ENCODE measurements around the gene HSPA12B.
A peak's percentile ranks its signal among the peaks of the same experiment; 100 is the strongest.

The HSPA12B gene

GRCh38 chr20:3752386-3752759 is 19.9 kb downstream of the HSPA12B start:
- peak overlapping the region; percentile 67 for H3K4me3 ChIP-seq (ENCODE audit: low read depth, low read length)
- H3K27ac ChIP-seq (ENCODE audit: low read depth, low read length): no peak overlapping the region
- H3K27me3 ChIP-seq (ENCODE audit: control insufficient read depth, insufficient read depth, low read length): peaks cover 44% of the 10 kb centered on the region
- H3K9ac ChIP-seq (ENCODE audit: low read depth, low read length): no peak overlapping the region
- no peaks in the 10 kb centered on the region for H3K9me3 ChIP-seq (ENCODE audit: control insufficient read depth, insufficient read depth, low read length)
- H3K36me3 ChIP-seq (ENCODE audit: control insufficient read depth, insufficient read depth, low read length): peaks cover 14% of the 10 kb centered on the region; the same call in 1 of the 2 replicates
- peaks cover 15% of the 10 kb centered on the region for H3K4me1 ChIP-seq (ENCODE audit: control insufficient read depth, insufficient read depth, low read length)

- Histone ChIP-seq H3K4me3 (ENCODE audit: low read depth, low read length) (no peak overlapping the region), H3K9me3 (ENCODE audit: control insufficient read depth, insufficient read depth, low read length) (no peaks in the 10 kb centered on the region), H3K4me1 (ENCODE audit: control insufficient read depth, insufficient read depth, low read length) (peaks cover 15% of the 10 kb centered on the region), H3K27ac (ENCODE audit: low read depth, low read length) (no peak overlapping the region), H3K36me3 (ENCODE audit: control insufficient read depth, insufficient read depth, low read length) (peaks cover 18% of the 10 kb centered on the region; the same call in 1 of the 2 replicates), H3K27me3 (ENCODE audit: control insufficient read depth, insufficient read depth, low read length) (peaks cover 39% of the 10 kb centered on the region), H3K9ac (ENCODE audit: low read depth, low read length) (no peak overlapping the region)
Observed at GRCh38 chr20:3753098-3753497, 20.6 kb downstream of the HSPA12B start.

GRCh38 chr20:3753501-3754275 is 21.2 kb downstream of the HSPA12B start:
- Histone ChIP-seq H3K27me3 (ENCODE audit: control insufficient read depth, insufficient read depth, low read length) (peaks cover 35% of the 10 kb centered on the region), H3K9me3 (ENCODE audit: control insufficient read depth, insufficient read depth, low read length) (no peaks in the 10 kb centered on the region), H3K36me3 (ENCODE audit: control insufficient read depth, insufficient read depth, low read length) (peaks cover 24% of the 10 kb centered on the region; the same call in 1 of the 2 replicates), H3K27ac (ENCODE audit: low read depth, low read length) (no peak overlapping the region), H3K9ac (ENCODE audit: low read depth, low read length) (no peak overlapping the region), H3K4me1 (ENCODE audit: control insufficient read depth, insufficient read depth, low read length) (peaks cover 15% of the 10 kb centered on the region), H3K4me3 (ENCODE audit: low read depth, low read length) (no peak overlapping the region)

GRCh38 chr20:3754276-3754630 is 21.8 kb downstream of the HSPA12B start:
- Histone ChIP-seq H3K9me3 (ENCODE audit: control insufficient read depth, insufficient read depth, low read length) (no peaks in the 10 kb centered on the region), H3K9ac (ENCODE audit: low read depth, low read length) (no peak overlapping the region), H3K4me3 (ENCODE audit: low read depth, low read length) (no peak overlapping the region), H3K4me1 (ENCODE audit: control insufficient read depth, insufficient read depth, low read length) (peaks cover 15% of the 10 kb centered on the region), H3K27me3 (ENCODE audit: control insufficient read depth, insufficient read depth, low read length) (peaks cover 29% of the 10 kb centered on the region), H3K36me3 (ENCODE audit: control insufficient read depth, insufficient read depth, low read length) (peaks cover 25% of the 10 kb centered on the region), H3K27ac (ENCODE audit: low read depth, low read length) (no peak overlapping the region)

GRCh38 chr20:3755269-3755668 is 22.8 kb downstream of the HSPA12B start:
- Histone ChIP-seq H3K9me3 (ENCODE audit: control insufficient read depth, insufficient read depth, low read length) (no peaks in the 10 kb centered on the region), H3K4me3 (ENCODE audit: low read depth, low read length) (no peak overlapping the region), H3K36me3 (ENCODE audit: control insufficient read depth, insufficient read depth, low read length) (peaks cover 31% of the 10 kb centered on the region), H3K4me1 (ENCODE audit: control insufficient read depth, insufficient read depth, low read length) (peaks cover 11% of the 10 kb centered on the region), H3K27ac (ENCODE audit: low read depth, low read length) (no peak overlapping the region), H3K27me3 (ENCODE audit: control insufficient read depth, insufficient read depth, low read length) (peaks cover 20% of the 10 kb centered on the region), H3K9ac (ENCODE audit: low read depth, low read length) (no peak overlapping the region)

GRCh38 chr20:3755814-3756480 is 23.5 kb downstream of the HSPA12B start:
- peaks cover 9% of the 10 kb centered on the region for H3K4me1 ChIP-seq (ENCODE audit: control insufficient read depth, insufficient read depth, low read length)
- H3K36me3 ChIP-seq (ENCODE audit: control insufficient read depth, insufficient read depth, low read length): peaks cover 31% of the 10 kb centered on the region

GRCh38 chr20:3757268-3757667 is 24.8 kb downstream of the HSPA12B start:
- no peak overlapping the region for H3K4me3 ChIP-seq (ENCODE audit: low read depth, low read length)
- peaks cover 4% of the 10 kb centered on the region; the same call in 1 of the 2 replicates for H3K27me3 ChIP-seq (ENCODE audit: control insufficient read depth, insufficient read depth, low read length)
- peaks cover 8% of the 10 kb centered on the region for H3K4me1 ChIP-seq (ENCODE audit: control insufficient read depth, insufficient read depth, low read length)
- no peak overlapping the region for H3K9ac ChIP-seq (ENCODE audit: low read depth, low read length)
- peaks cover 39% of the 10 kb centered on the region for H3K36me3 ChIP-seq (ENCODE audit: control insufficient read depth, insufficient read depth, low read length)
- H3K9me3 ChIP-seq (ENCODE audit: control insufficient read depth, insufficient read depth, low read length): no peaks in the 10 kb centered on the region
- H3K27ac ChIP-seq (ENCODE audit: low read depth, low read length): no peak overlapping the region

More at GRCh38 chr20:3755814-3756480, 23.5 kb downstream of the HSPA12B start:
- Histone ChIP-seq H3K27ac (ENCODE audit: low read depth, low read length) (no peak overlapping the region), H3K9me3 (ENCODE audit: control insufficient read depth, insufficient read depth, low read length) (no peaks in the 10 kb centered on the region), H3K4me3 (ENCODE audit: low read depth, low read length) (no peak overlapping the region), H3K9ac (ENCODE audit: low read depth, low read length) (no peak overlapping the region), H3K27me3 (ENCODE audit: control insufficient read depth, insufficient read depth, low read length) (peaks cover 13% of the 10 kb centered on the region)

GRCh38 chr20:3758566-3758965 is 26.1 kb downstream of the HSPA12B start:
- Histone ChIP-seq H3K9ac (ENCODE audit: low read depth, low read length) (no peak overlapping the region), H3K36me3 (ENCODE audit: control insufficient read depth, insufficient read depth, low read length) (peaks cover 40% of the 10 kb centered on the region), H3K27ac (ENCODE audit: low read depth, low read length) (no peak overlapping the region), H3K4me1 (ENCODE audit: control insufficient read depth, insufficient read depth, low read length) (peaks cover 4% of the 10 kb centered on the region; the same call in 1 of the 2 replicates), H3K9me3 (ENCODE audit: control insufficient read depth, insufficient read depth, low read length) (no peaks in the 10 kb centered on the region), H3K4me3 (ENCODE audit: low read depth, low read length) (no peak overlapping the region), H3K27me3 (ENCODE audit: control insufficient read depth, insufficient read depth, low read length) (no peaks in the 10 kb centered on the region)

GRCh38 chr20:3759316-3759823 is 26.9 kb downstream of the HSPA12B start:
- H3K36me3 ChIP-seq (ENCODE audit: control insufficient read depth, insufficient read depth, low read length): peaks cover 40% of the 10 kb centered on the region
- H3K27ac ChIP-seq (ENCODE audit: low read depth, low read length): no peak overlapping the region
- H3K9ac ChIP-seq (ENCODE audit: low read depth, low read length): no peak overlapping the region
- H3K9me3 ChIP-seq (ENCODE audit: control insufficient read depth, insufficient read depth, low read length): no peaks in the 10 kb centered on the region
- H3K4me1 ChIP-seq (ENCODE audit: control insufficient read depth, insufficient read depth, low read length): peaks cover 4% of the 10 kb centered on the region; the same call in 1 of the 2 replicates
- H3K27me3 ChIP-seq (ENCODE audit: control insufficient read depth, insufficient read depth, low read length): no peaks in the 10 kb centered on the region
- H3K4me3 ChIP-seq (ENCODE audit: low read depth, low read length): no peak overlapping the region

- Histone ChIP-seq H3K27me3 (ENCODE audit: control insufficient read depth, insufficient read depth, low read length) (no peaks in the 10 kb centered on the region), H3K4me3 (ENCODE audit: low read depth, low read length) (no peak overlapping the region), H3K36me3 (ENCODE audit: control insufficient read depth, insufficient read depth, low read length) (peaks cover 40% of the 10 kb centered on the region), H3K9ac (ENCODE audit: low read depth, low read length) (no peak overlapping the region), H3K4me1 (ENCODE audit: control insufficient read depth, insufficient read depth, low read length) (peaks cover 4% of the 10 kb centered on the region; the same call in 1 of the 2 replicates), H3K27ac (ENCODE audit: low read depth, low read length) (no peak overlapping the region), H3K9me3 (ENCODE audit: control insufficient read depth, insufficient read depth, low read length) (no peaks in the 10 kb centered on the region)
Observed at GRCh38 chr20:3759884-3760283, 27.4 kb downstream of the HSPA12B start.

Measured in HUES48 (cell line).